DMS114 treated with DMSO at 0.1 percent for 48 hours (cell line): ENCODE results near the gene GPN1.
A peak's percentile ranks its signal among the peaks of the same experiment; 100 is the strongest.
"Not testable (repeated sequence)": the region's sequence is repeated elsewhere in the genome, so short reads cannot be mapped to it uniquely, and the experiment has no call there.

ENCODE experiments used
- DNase-seq: peaks from one replicate; lab custom pipeline; 2025; ENCODE audit not compliant: unreplicated experiment; lab: John Stamatoyannopoulos, UW

GPN1 gene

GRCh38 chr2:27628767-27629709 lies at the start of gene GPN1, which contains the start of gene CCDC121:
Gene GPN1, plus strand, starts transcription at chr2:27629050. Its CDS starts 9 bp downstream, at chr2:27629059.
Gene CCDC121, minus strand, starts transcription at chr2:27629012. Its CDS starts 1,213 bp downstream, at chr2:27627799.
- DNase-seq = peak; percentile 80

- no peak for DNase-seq
These were observed 47.3 kb upstream of the GPN1 start for GRCh38 chr2:27581417-27582128.

GRCh38 chr2:27582129-27582694 lies 46.6 kb upstream of the GPN1 start:
- DNase-seq = no peak

- peak; percentile 89 for DNase-seq
These were observed 46.0 kb upstream of the GPN1 start, which contains the start of gene ZNF512 for GRCh38 chr2:27582695-27583389. Gene ZNF512, plus strand, starts transcription at chr2:27583042. Its CDS starts 71 bp downstream, at chr2:27583113.

- no peak for DNase-seq
These were observed 45.4 kb upstream of the GPN1 start for GRCh38 chr2:27583390-27583915.

GRCh38 chr2:27584597-27584996 lies 44.3 kb upstream of the GPN1 start:
- DNase-seq = no peak

- DNase-seq = no peak
These were observed 41.8 kb upstream of the GPN1 start for GRCh38 chr2:27587025-27587424.

GRCh38 chr2:27588308-27588707 lies 40.5 kb upstream of the GPN1 start:
- no peak for DNase-seq

GRCh38 chr2:27591745-27592144 lies 37.1 kb upstream of the GPN1 start:
- no peak for DNase-seq

GRCh38 chr2:27593240-27593639 lies 35.6 kb upstream of the GPN1 start:
- DNase-seq = no peak

- DNase-seq = not testable (repeated sequence)
These were observed 34.7 kb upstream of the GPN1 start for GRCh38 chr2:27594020-27594703.

GRCh38 chr2:27595412-27595811 lies 33.4 kb upstream of the GPN1 start:
- not testable (repeated sequence) for DNase-seq

GRCh38 chr2:27596627-27597026 lies 32.2 kb upstream of the GPN1 start:
- DNase-seq = no peak

GRCh38 chr2:27606611-27607010 lies 22.2 kb upstream of the GPN1 start:
- DNase-seq = no peak

- DNase-seq = no peak
These were observed 14.9 kb upstream of the GPN1 start for GRCh38 chr2:27613985-27614384.

- no peak for DNase-seq
These were observed 13.5 kb upstream of the GPN1 start for GRCh38 chr2:27615316-27615715.

GRCh38 chr2:27621524-27621923 lies 7.3 kb upstream of the GPN1 start:
- no peak for DNase-seq

- DNase-seq = no peak
These were observed 5.9 kb upstream of the GPN1 start for GRCh38 chr2:27622921-27623384.

GRCh38 chr2:27624943-27625342 lies 3.9 kb upstream of the GPN1 start:
- no peak for DNase-seq

GRCh38 chr2:27626323-27626722 lies 2.5 kb upstream of the GPN1 start:
- DNase-seq = not testable (repeated sequence)
